HG02852 (cell line): Measurements from ENCODE around the gene DEFB114.
"Not testable (repeated sequence)": the region's sequence is repeated elsewhere in the genome, so short reads cannot be mapped to it uniquely, and the experiment has no call there.

Source experiments
- ATAC-seq: cut with Tn5 transposase; IDR thresholded peaks from one replicate; pipeline ENCODE4 v1.9.1; 2021; ENCODE audit warnings: mild to moderate bottlenecking, moderate library complexity; ENCODE audit not compliant: unreplicated experiment

Gene DEFB114, protein sequence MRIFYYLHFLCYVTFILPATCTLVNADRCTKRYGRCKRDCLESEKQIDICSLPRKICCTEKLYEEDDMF

DNA sequence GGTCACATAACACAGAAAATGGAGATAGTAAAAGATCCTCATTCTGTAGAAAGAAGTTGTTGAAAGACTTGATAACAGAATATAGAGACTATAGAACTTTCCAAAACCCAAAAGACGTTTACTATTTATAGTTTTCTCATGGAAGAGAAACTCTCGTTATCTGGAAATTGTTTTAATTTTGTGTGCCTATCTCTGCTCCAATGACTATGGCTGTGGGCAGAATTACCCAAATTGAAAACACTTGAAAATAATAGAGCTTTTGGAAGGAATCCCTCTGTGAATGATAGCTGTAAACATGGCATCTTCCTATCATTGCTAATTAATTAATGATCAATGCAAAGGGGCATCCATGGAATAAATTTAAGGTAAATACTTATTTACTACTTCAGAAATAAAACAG lies at the start of gene DEFB114:
Gene DEFB114 (minus strand): TSS at position 101 of the 400 bp plus-strand sequence. CDS start 59 bp downstream, at position 42.
- no peak for ATAC-seq

DNA sequence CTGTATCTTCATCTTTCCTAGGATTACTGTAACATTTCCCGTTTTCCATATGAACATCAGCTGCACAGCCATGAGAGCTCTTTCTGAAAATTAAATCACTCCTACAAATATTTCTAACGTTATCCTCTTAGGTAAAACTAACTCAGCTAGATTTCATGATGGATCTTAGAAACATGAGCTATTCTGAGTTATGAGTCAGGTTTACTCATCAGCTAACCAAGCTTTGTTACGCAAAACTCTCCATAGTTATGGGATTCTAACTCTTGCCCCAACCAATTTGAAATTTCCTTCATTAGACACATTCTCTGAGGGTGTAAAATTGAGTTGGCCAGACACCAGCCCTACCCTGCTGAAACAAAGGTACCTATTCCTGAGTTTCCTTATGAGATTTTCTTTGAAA lies 43.9 kb upstream of the DEFB114 start:
- ATAC-seq: no peak

DNA sequence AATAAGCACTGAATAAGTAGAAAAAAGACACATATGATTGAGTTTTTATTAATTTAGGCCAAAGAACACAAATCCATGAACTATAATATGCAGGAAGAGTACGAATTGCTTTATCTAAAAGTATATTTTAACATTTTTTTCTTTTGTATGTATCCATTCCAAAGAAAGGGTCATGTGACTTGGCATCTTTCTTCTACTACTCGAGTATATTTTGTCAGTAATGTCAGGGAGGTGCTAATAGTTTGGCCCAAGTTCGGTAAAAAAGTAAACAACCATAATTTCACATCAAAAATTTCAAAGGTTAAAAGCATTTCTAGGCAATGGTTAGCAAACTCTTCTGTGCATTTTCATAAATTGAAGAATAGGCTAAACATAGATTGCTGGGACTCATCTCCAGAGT lies 39.2 kb upstream of the DEFB114 start:
- no peak for ATAC-seq

DNA sequence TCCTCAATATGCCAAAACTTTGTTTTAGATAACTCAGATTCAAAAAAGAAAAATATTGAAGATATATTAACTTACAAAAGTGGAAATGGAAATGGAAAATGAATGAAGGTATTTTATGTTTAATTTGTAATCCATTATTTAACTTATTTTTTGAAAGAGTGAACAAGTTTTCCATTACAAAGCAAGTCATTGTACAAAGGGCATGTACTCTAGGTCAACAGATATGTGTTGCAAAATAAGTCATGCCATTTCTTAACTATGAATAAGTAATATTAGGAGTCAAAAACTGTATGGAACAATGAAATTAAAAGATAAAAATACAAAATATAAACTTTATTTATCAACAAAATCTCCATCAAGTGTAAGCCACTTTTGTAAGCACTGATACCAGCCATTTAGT lies 31.3 kb upstream of the DEFB114 start:
- no peak for ATAC-seq

DNA sequence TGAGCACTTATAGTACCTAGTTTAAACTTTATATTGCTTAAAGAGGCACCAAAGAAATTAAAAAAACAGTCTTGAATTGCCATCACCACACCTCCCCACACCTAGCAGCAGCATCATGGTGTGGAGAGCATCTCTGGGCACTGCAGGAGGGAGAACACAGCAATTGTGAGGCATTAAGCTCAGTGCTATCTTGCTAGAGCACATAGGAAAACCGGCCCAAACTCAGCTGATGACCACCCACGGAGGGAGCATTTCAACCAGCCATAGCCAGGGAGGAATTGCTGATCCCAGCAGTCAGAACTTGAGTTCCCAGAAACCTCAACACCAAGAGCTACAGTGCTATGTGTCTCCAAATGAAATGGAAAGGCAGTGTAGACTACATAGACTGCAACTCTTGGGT lies 24.9 kb upstream of the DEFB114 start:
- ATAC-seq: no peak

DNA sequence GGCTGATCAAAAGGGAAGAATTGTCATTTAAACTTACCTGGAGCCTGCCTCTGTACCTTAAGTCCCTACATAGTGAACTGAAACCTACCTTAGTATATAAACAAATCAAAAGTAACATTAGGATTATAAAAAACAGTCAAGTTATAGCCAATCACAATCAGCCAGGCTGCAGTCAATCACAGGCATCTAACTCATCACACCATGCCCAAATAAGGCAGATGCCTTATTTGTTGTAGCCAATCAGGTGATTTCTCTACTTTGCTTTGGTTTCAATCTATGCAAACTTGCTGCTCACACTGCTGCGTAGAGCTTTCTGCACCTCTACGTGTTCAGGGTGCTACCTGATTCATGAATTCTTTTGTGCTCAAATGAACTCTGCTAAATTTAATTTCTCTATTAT lies 23.8 kb upstream of the DEFB114 start:
- ATAC-seq: no peak

DNA sequence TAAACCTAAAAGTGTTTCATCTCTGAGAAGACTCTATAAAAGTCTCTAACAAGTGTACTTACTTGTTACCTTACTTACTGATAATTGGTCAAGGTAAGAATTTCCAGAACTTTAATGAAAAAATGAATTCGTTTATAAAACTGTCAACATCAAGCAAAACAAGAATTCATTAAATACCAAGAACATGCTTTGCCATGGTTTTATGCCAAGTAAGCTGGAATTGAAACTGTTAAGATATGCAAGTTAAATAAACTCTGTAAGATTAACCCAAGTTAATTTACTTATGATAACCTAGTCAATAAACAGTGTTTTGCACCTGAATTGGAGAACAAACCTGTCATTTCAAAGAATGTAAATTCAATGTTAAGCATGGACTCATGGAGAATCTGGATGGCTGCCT lies 22.6 kb upstream of the DEFB114 start:
- ATAC-seq: no peak

DNA sequence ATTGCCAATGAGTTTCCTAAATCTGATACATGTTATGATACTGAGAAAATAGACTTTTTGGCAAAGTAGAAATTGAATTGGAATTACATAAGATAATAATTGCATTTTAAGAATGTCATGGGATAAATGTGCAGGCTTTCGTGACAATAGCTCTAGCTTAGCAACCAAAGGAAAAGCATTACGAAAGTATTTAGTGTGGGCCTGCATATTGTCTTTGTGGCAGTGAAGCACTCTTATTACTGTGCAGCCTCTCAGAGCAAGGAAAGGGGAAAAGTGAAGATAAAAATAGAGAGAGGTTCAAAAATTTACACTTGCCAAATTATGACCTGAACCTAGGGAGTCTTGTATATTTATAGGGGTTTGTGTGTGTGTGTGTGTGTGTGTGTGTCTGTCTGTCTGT lies 18.1 kb upstream of the DEFB114 start:
- no peak for ATAC-seq

DNA sequence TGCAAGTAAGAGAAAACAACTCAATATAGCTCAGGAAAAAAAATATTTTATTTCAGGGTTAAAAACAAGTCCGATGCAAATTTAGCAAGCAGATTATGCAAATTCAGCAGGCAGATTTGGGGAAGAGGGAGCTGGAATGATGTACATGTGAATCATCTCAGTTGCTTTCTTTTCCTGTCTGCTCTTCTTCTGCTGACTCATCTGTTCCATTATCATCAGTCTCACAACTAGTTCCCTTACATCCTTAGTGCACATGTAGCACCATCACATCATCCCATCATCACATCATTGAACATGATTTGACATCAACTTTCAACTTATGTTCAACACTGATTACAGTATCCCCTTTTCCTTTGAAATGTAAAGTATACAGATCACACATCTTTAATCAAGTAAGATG lies 16.9 kb upstream of the DEFB114 start:
- ATAC-seq: peak; percentile 68

DNA sequence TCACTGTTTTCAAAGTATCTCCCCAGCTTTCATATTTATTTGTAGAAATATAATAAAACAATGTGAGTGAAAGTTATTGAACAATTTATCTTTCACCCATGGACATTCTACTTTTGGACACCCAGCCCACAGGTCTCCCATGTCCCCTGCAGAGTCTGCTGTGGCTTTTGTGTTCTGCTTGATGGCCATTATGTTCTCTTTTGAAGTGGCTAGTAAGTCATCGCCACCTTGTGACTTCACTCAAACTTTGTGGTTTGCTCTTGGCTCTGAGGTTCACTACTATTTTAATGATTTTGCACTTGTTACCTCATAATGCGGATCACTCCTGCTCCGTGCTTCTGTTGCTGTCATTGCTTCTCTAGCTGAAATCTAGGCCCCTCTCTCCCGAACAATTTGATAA lies 15.6 kb upstream of the DEFB114 start:
- ATAC-seq: peak; percentile 58

DNA sequence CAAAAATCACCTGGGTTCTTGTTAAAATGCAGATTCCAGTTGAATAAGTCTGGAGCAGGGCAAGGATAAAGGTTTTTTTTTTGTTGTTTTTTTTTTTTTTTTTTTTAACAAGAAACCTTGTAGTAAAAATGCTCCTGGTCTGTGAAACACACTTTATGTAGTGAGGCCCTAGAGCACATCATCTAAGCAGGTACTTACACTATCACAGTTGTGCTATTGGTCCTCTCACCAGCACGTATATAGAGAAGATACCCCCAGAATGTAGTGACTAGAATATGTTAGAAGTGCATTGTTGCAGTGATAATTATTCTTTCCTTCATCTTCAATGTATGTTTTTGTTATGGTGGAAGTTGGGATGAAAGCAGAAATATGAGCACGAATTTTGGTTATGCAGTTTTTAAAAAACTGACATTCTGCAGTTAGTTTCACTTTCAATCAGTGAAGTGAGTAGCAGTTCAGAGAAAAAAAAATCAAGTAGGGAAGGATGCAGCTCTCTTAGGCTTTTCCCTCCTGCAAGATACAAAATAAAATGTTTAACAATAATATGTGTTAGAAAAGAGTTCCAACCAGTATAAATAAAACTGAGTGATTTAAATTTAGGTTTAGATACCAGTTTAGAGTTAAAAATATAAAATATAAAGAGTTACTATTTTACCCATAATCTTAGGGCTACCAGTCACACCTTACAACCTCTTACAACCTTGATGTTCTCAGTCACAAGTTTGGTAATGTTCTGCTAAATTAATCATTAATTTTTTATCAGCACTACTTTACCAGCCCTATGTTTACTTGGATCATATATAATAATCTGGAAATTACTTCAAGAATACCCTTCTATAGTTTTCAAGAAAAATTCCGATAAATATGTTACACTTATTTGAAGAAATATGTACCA lies 14.6 kb upstream of the DEFB114 start:
- peak; percentile 40 for ATAC-seq

DNA sequence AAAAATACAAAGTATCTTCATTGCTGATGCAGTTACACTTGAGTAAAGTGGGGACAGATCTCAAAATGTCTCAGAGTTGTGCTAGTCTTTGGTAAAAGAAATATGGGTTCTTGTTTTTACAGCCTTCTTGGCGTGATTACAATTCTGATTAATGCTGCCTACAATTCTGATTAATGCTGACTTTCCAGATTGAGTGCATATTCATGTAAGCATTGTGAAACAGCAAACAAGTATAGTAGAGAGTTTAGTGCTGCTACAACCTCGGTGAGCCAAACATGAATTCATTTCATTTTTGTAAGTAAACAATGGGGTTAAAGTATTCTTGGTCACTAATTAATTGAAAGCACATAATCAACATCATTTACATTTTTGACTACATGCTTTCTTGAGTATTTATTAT lies 5.6 kb upstream of the DEFB114 start, which contains the start of gene DEFB113:
Gene DEFB113 (minus strand): TSS at position 21 of the 400 bp plus-strand sequence. CDS start 0 bp downstream, at position 21.
- ATAC-seq: no peak

DNA sequence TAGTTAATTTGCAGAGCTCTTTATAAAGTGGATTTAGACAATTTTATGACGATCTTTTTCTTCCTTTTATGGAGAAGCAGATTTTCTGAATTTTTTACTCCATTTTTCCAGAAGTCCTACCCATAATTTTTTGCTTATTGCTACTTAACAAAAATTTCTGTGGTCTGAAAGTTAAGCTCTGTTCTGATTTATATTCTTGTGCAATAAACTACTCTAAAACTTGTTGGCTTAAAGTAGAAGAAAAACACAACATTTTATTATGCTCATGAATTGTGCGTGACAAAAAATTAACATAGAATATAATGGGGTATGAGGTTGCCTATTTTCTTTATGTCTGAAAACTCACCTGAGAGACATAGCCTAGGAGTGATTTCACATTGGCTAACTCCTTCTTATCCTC lies 2.9 kb upstream of the DEFB114 start:
- no peak for ATAC-seq

DNA sequence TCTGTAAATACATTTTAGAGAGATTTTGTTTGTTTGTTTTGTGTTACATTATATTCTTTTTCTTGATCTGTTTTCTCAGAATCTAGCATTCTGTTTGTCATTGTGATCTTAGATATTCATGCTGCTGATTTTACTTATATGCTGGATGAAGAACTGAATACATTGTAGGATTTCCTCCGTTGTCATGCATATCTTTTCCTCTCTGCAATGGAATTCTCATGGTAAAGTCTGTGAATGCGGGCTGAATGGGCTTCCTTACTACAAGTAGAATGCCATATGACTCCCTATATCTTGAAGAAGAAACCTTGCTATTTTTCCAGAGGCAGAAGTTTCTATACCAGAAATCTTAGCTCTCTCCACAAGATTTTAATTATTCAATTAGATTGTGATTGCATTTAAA lies 2.4 kb upstream of the DEFB114 start:
- ATAC-seq: no peak

DNA sequence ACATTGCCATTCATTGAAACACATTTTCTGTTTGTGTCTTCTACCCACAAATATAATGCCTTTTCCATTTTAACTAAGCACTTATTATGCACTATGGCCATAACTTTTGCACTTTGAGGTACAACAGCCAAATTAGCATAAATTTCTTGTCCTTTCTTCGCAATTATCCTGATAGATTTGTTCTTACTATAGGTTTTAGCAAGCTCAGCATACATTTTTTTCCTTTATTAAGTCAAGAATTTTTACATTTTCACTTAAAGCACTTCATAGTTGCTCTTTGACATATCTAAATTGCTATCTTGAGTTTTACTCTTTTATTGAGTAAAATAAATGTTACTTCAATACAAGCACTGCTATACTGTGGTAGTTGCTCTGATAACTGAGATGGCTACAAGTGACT lies 5.8 kb downstream of the DEFB114 start:
- no peak for ATAC-seq

DNA sequence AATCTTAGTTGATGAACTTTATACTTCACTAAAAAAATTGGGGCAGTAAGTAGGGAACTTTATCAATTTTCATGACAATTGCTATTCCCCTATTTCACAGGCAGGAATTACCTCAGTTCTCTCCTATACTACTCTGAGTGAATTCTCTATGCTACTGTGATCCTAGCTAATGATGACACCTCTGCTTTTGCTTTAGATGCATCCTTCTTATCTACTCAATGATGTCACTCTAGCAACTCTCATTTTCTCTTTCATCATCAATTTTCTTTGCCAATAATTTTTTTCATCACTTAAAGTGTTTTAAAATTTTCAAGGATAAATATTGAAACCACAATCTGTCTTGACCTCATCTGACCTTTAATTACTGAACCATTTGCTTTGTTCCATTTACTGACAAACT lies 8.1 kb downstream of the DEFB114 start:
- ATAC-seq: no peak

DNA sequence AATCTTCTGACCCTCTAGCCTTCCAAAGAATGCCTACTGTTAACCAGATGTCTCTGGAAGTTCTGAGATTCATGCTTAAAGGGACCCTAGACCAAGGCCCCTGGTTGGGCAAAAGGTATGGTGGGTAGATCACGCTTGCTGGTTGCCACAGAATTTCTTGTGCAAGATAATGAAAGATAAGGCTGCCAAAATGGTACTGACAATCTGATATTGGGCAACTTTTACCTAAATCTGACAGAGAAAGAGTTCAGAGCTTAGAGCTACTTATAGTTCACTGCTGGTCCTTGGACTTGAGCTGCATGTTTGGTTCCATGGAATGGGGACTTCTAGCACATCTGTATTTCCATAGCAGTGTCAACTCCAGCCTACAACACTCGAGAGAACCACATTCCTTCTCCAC lies 12.0 kb downstream of the DEFB114 start:
- ATAC-seq: no peak

DNA sequence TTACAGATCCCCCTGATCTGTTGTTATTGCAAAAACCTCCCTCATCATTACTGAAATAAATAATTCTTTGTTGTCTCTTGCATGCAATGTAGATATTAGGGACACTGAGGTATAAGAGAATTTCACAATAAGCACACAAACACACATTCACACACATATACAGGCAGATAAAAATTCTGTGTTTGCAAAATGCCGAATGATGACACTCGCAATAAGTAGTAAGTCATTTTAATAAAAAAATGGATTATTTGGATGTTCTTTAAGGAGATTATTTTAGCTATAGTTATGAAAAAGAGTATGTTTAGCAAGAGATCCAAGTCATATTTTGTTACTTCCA lies 13.6 kb downstream of the DEFB114 start:
- no peak for ATAC-seq

DNA sequence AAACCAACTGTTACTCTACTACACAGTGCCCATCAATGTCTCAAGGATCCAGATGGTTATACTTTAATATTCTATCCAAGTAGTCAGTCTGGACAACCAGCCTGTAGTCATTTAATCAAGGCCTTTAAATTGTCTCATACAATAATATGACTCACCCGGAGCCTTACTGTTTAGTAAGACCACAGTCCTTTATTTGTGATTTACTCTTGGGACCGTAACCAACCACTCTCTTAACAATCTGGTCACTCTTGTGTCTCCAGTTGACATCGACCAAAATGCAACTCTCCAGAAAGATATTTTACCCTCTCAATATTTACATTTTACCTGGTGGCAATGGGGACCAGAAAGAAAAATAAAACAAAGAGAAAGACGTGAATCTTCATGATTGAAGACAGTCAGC lies 14.9 kb downstream of the DEFB114 start:
- no peak for ATAC-seq

DNA sequence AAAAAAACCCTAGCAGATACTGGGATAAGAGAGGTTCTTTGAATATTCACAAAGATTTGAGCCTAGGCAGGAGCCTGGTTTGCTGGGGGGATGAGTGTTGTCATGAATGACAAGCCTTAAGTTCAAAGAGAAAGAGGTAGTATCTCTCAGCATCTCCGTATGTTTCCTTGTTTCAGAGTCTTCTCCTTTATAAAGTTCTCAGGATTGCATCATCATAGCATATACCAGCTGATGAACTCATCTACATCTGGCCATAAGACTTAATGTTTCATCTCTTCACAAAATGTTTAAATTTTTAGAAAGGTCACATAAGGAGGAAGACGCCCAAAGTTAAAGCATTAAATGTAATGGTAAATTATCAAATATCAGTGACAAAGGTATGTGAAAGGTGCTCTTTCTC lies 17.1 kb downstream of the DEFB114 start:
- no peak for ATAC-seq

DNA sequence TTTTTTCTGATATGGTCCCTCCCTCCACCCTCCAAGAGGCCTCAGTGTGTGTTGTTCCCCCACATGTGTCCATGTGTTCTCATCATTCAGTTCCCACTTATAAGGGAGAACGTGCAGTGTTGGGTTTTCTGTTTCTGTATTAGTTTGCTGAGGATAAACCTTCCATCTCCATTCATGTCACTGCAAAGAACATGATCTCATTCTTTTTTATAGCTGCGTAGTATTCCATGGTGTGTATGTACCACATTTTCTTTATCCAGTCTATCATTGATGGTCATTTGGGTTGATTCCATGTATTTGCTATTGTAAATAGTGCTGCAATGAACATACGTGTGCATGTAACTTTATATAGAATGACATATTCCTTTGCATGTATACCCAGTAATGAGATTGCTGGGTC lies 19.9 kb downstream of the DEFB114 start:
- not testable (repeated sequence) for ATAC-seq

DNA sequence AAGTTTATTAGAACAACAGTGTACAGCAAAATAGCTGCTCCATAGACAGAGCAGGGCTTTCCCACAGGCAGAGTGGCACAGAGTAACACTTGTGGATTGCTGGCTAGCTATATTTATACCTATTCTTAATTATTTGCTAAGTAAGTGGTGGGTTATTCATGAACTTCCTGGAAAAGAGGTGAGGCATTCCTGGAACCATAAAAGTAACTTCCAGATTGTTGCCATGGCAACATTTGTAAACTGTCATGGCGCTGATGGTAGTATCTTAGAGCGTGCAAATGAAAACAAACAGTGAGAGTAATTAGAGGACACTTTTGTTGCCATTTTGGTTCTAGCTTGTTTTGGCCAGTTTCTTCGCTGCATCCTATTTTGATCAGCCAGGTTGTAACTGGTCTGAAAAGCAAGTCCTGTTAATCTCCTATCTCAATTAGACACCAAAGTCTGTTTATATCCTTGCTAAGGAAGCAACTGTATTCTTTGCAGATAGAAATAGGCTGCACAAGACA lies 23.9 kb downstream of the DEFB114 start:
- no peak for ATAC-seq

DNA sequence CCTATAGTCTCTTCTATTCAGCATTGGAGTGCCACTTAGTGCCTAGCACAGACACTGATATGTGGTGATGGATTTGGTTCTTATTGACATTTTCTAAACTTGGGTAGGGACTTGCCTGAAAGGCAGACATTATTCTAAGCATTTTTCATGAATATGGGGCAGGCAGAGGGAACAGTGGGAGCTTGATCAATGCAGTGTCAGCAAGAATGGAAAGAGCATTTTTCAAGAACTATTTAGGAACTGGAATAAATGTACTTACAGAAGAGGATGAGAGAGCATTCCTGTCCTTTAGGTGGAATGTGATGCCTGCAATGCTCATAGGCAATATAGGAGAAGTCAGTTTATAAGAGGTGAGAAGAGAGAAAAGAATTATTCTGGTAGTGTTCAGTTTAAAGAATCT lies 26.2 kb downstream of the DEFB114 start:
- no peak for ATAC-seq
